ENCODE measurements around the gene RIMS3. TPM values are rescaled to one million over a fixed set of nuclear protein-coding genes. Genes with fewer than 3 reads are reported as not detected.
A peak's percentile ranks its signal among the peaks of the same experiment; 100 is the strongest.
"Not testable (repeated sequence)": the region's sequence is repeated elsewhere in the genome, so short reads cannot be mapped to it uniquely, and the experiment has no call there.

RIMS3 gene
- total RNA-seq, 2 donors from 2014 or later: 8.8 to 9.3 TPM

GRCh38 chr1:40641601-40642242 is 23.8 kb downstream of the RIMS3 start:
- peaks cover 29% of the 10 kb centered on the region for H3K4me1 Mint-ChIP-seq (ENCODE audit: low read depth)
- no peaks in the 10 kb centered on the region for H3K9me3 Mint-ChIP-seq
- H3K36me3 Mint-ChIP-seq (ENCODE audit: insufficient read depth in 2 of 2): no peaks in the 10 kb centered on the region
- no peak for ATAC-seq (replicated peaks in 1 of 2)
- no peak overlapping the region for H3K4me3 Mint-ChIP-seq
- no peak for DNase-seq
- H3K27ac Mint-ChIP-seq: no peak overlapping the region
- H3K27me3 Mint-ChIP-seq (ENCODE audit: low read depth): no peaks in the 10 kb centered on the region

- no peaks in the 10 kb centered on the region for H3K36me3 Mint-ChIP-seq (ENCODE audit: insufficient read depth in 2 of 2)
- ATAC-seq (replicated peaks in 1 of 2) (peak; percentile 45 to 63), DNase-seq (no peak)
- no peaks in the 10 kb centered on the region for H3K27me3 Mint-ChIP-seq (ENCODE audit: low read depth)
- peaks cover 31% of the 10 kb centered on the region for H3K4me1 Mint-ChIP-seq (ENCODE audit: low read depth)
- no peak overlapping the region for H3K27ac Mint-ChIP-seq
- no peak overlapping the region for H3K4me3 Mint-ChIP-seq
- peaks cover 0 to 2% of the 10 kb centered on the region in 2 donors for H3K9me3 Mint-ChIP-seq
Measured at GRCh38 chr1:40640314-40641076, 25.0 kb downstream of the RIMS3 start.

GRCh38 chr1:40638097-40639036 is 27.1 kb downstream of the RIMS3 start:
- no peak overlapping the region for H3K4me3 Mint-ChIP-seq
- H3K27ac Mint-ChIP-seq: no peak overlapping the region
- ATAC-seq (replicated peaks in 1 of 2): no peak
- H3K36me3 Mint-ChIP-seq (ENCODE audit: insufficient read depth in 2 of 2): no peaks in the 10 kb centered on the region
- H3K9me3 Mint-ChIP-seq: peaks cover 0 to 2% of the 10 kb centered on the region in 2 donors
- no peak for DNase-seq
- no peaks in the 10 kb centered on the region for H3K27me3 Mint-ChIP-seq (ENCODE audit: low read depth)
- peaks cover 44% of the 10 kb centered on the region for H3K4me1 Mint-ChIP-seq (ENCODE audit: low read depth)

GRCh38 chr1:40637470-40638007 is 27.9 kb downstream of the RIMS3 start:
- DNase-seq (no peak), ATAC-seq (replicated peaks in 1 of 2) (peak; percentile 23 to 54)
- Mint-ChIP-seq H3K9me3 (peaks cover 0 to 2% of the 10 kb centered on the region in 2 donors), H3K4me3 (no peak overlapping the region), H3K4me1 (ENCODE audit: low read depth) (peaks cover 44% of the 10 kb centered on the region), H3K27ac (no peak overlapping the region), H3K36me3 (ENCODE audit: insufficient read depth in 2 of 2) (no peaks in the 10 kb centered on the region), H3K27me3 (ENCODE audit: low read depth) (no peaks in the 10 kb centered on the region)

- peaks cover 0 to 2% of the 10 kb centered on the region in 2 donors for H3K9me3 Mint-ChIP-seq
- no peaks in the 10 kb centered on the region for H3K27me3 Mint-ChIP-seq (ENCODE audit: low read depth)
- H3K27ac Mint-ChIP-seq: no peak overlapping the region
- no peak overlapping the region for H3K4me3 Mint-ChIP-seq
- DNase-seq (no peak), ATAC-seq (replicated peaks in 1 of 2) (no peak)
- no peaks in the 10 kb centered on the region for H3K36me3 Mint-ChIP-seq (ENCODE audit: insufficient read depth in 2 of 2)
- peaks cover 44% of the 10 kb centered on the region for H3K4me1 Mint-ChIP-seq (ENCODE audit: low read depth)
Measured at GRCh38 chr1:40636777-40637176, 28.7 kb downstream of the RIMS3 start.

- ATAC-seq (replicated peaks in 1 of 2): no peak
- Mint-ChIP-seq H3K4me1 (ENCODE audit: low read depth) (peaks cover 38% of the 10 kb centered on the region), H3K9me3 (peaks cover 0 to 2% of the 10 kb centered on the region in 2 donors), H3K27ac (no peak overlapping the region), H3K27me3 (ENCODE audit: low read depth) (no peaks in the 10 kb centered on the region), H3K4me3 (no peak overlapping the region), H3K36me3 (ENCODE audit: insufficient read depth in 2 of 2) (no peaks in the 10 kb centered on the region)
- no peak for DNase-seq
Measured at GRCh38 chr1:40635763-40636500, 29.6 kb downstream of the RIMS3 start.

GRCh38 chr1:40634901-40635655 is 30.4 kb downstream of the RIMS3 start:
- no peaks in the 10 kb centered on the region for H3K36me3 Mint-ChIP-seq (ENCODE audit: insufficient read depth in 2 of 2)
- H3K4me1 Mint-ChIP-seq (ENCODE audit: low read depth): peaks cover 31% of the 10 kb centered on the region
- DNase-seq (no peak), ATAC-seq (replicated peaks in 1 of 2) (no peak)
- peaks cover 0 to 2% of the 10 kb centered on the region in 2 donors for H3K9me3 Mint-ChIP-seq
- H3K27me3 Mint-ChIP-seq (ENCODE audit: low read depth): no peaks in the 10 kb centered on the region
- no peak overlapping the region for H3K27ac Mint-ChIP-seq
- H3K4me3 Mint-ChIP-seq: no peak overlapping the region

GRCh38 chr1:40633931-40634376 is 31.5 kb downstream of the RIMS3 start:
- DNase-seq (no peak), ATAC-seq (replicated peaks in 1 of 2) (no peak)
- Mint-ChIP-seq H3K9me3 (peaks cover 0 to 2% of the 10 kb centered on the region in 2 donors), H3K36me3 (ENCODE audit: insufficient read depth in 2 of 2) (no peaks in the 10 kb centered on the region), H3K27ac (no peak overlapping the region), H3K27me3 (ENCODE audit: low read depth) (no peaks in the 10 kb centered on the region), H3K4me1 (ENCODE audit: low read depth) (peaks cover 40% of the 10 kb centered on the region), H3K4me3 (no peak overlapping the region)

- DNase-seq: no peak
- H3K4me3 Mint-ChIP-seq: no peak overlapping the region
- no peaks in the 10 kb centered on the region for H3K27me3 Mint-ChIP-seq (ENCODE audit: low read depth)
- no peak overlapping the region for H3K27ac Mint-ChIP-seq
- H3K4me1 Mint-ChIP-seq (ENCODE audit: low read depth): peaks cover 44% of the 10 kb centered on the region
- ATAC-seq (replicated peaks in 1 of 2): no peak
- peaks cover 0 to 2% of the 10 kb centered on the region in 2 donors for H3K9me3 Mint-ChIP-seq
- no peaks in the 10 kb centered on the region for H3K36me3 Mint-ChIP-seq (ENCODE audit: insufficient read depth in 2 of 2)
Measured at GRCh38 chr1:40633523-40633922, 32.0 kb downstream of the RIMS3 start.

GRCh38 chr1:40630488-40631223 is 34.8 kb downstream of the RIMS3 start:
- Mint-ChIP-seq H3K27ac (no peak overlapping the region), H3K27me3 (ENCODE audit: low read depth) (no peaks in the 10 kb centered on the region), H3K4me3 (no peak overlapping the region), H3K36me3 (ENCODE audit: insufficient read depth in 2 of 2) (no peaks in the 10 kb centered on the region), H3K9me3 (no peaks in the 10 kb centered on the region), H3K4me1 (ENCODE audit: low read depth) (peaks cover 50% of the 10 kb centered on the region)
- ATAC-seq (replicated peaks in 1 of 2) (no peak), DNase-seq (peak; percentile 34 to 37)

GRCh38 chr1:40629546-40629945 is 35.9 kb downstream of the RIMS3 start:
- not testable (repeated sequence) for H3K4me3 Mint-ChIP-seq; H3K9me3 Mint-ChIP-seq; H3K36me3 Mint-ChIP-seq (ENCODE audit: insufficient read depth in 2 of 2); H3K27me3 Mint-ChIP-seq (ENCODE audit: low read depth)
- peak overlapping the region; percentile 73 for H3K27ac Mint-ChIP-seq
- ATAC-seq (replicated peaks in 1 of 2) (peak in 1 of 2 donors; percentile 11), DNase-seq (peak; percentile 25 to 38)
- H3K4me1 Mint-ChIP-seq (ENCODE audit: low read depth): peaks cover 39% of the 10 kb centered on the region
